Transverse colon (tissue), 4 donors: ENCODE data around the gene SPHK1.

ENCODE experiments used
- CTCF ChIP-seq, 5 experiments: fragments of 200-600 bp in 3 of 5; fragments of 450-650 bp in 2 of 5; sonication (generic) in 3 of 5; IDR thresholded peaks; 1 replicate in 2 of 5; 2 replicates in 3 of 5; pipeline ENCODE4 v1.5.1; 2016 to 2017; ENCODE audit warnings: antibody characterized with exemption in 5 of 5, inconsistent platforms in 3 of 5, mild to moderate bottlenecking in 2 of 5, moderate library complexity in 1 of 5
- POLR2A ChIP-seq: fragments of 450-650 bp; IDR thresholded peaks from one replicate; pipeline ENCODE4 v1.6.1; 2016; ENCODE audit warnings: antibody characterized with exemption, mild to moderate bottlenecking, moderate library complexity
- POLR2AphosphoS5 ChIP-seq, 3 donors: sonication (generic); formaldehyde crosslinking; IDR thresholded peaks; one replicate each; pipeline ENCODE4 v1.6.1; 2016; ENCODE audit warnings: antibody characterized with exemption in 3 of 3

- no peak for TF ChIP-seq CTCF (IDR thresholded peaks at IDR 0.05)
- no peak for TF ChIP-seq POLR2AphosphoS5 (IDR thresholded peaks at IDR 0.05)
- TF ChIP-seq POLR2A: no peak
Measured at GRCh38 chr17:76360461-76360860, 23.9 kb upstream of the SPHK1 start.
